Fibroblast of the aortic adventitia (primary cell): Measurements from ENCODE around the gene NUDT17. TPM values are rescaled to one million over a fixed set of nuclear protein-coding genes. Genes with fewer than 3 reads are reported as not detected.

Source experiments
- DNase-seq: peaks from one replicate; pipeline ENCODE4 v3.0.0-alpha.2; 2010; ENCODE audit warnings: low read depth
- H3K4me3 ChIP-seq: 2 replicates; pipeline ENCODE4 v1.5.1; 2011; ENCODE audit warnings: low read depth, mild to moderate bottlenecking, control low read depth, low read length, moderate library complexity
- total RNA-seq: library from RNA; depleted of rRNA; stranded (reverse); fragments of >200 nt; gene quantifications from 2 replicates; pipeline ENCODE4 v1.2.3, GENCODE V29; 2012; ENCODE audit warnings: low replicate concordance
- TF ChIP-seq, protein P1 (sequence below): IDR thresholded peaks from 2 replicates; pipeline ENCODE4 v1.5.1; 2011; ENCODE audit warnings: mild to moderate bottlenecking, low read length, control low read depth, inconsistent platforms; ENCODE audit not compliant: insufficient read depth

NUDT17 gene
- total RNA-seq, 1 donor = 5.2 TPM

DNA sequence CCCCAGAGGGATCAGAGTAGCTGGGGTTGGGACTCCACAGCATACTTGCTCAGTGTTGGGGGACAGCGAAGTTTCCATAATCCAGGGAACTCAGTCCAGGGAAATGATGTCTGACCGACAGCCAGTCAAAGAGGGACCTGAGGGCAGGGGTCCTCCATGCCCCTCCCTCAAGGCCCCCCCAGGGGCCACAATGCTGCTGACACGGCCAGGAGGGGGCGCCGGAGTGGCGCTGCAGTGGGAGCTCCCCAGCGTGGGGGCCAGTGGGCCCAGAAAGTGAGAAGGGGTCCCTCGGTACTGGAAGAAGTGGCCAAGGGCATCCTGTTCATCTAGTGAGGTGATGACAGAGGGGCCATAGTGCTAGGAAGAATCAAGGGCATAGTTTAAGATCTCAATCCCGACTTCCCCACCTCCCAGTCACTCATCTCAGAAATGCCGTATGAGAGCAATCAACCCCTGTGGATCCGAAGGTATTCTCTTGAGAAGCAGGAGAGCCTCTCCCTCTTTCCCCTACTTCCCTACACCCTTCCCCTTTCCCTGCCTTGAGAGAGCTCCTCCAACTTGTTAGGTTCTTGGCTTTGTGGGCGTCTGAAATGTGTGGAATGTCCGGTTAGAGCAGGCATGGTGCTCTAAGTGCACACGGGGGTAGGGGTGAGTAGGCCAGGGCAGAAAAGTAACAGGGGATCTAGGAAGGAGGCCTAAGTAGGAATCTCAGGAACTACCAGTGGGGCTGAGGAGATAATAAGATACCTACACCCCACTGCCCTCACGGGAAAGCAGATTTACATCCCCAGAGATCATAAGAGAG is 4.1 kb downstream of the NUDT17 start:
- TF ChIP-seq, protein P1, sequence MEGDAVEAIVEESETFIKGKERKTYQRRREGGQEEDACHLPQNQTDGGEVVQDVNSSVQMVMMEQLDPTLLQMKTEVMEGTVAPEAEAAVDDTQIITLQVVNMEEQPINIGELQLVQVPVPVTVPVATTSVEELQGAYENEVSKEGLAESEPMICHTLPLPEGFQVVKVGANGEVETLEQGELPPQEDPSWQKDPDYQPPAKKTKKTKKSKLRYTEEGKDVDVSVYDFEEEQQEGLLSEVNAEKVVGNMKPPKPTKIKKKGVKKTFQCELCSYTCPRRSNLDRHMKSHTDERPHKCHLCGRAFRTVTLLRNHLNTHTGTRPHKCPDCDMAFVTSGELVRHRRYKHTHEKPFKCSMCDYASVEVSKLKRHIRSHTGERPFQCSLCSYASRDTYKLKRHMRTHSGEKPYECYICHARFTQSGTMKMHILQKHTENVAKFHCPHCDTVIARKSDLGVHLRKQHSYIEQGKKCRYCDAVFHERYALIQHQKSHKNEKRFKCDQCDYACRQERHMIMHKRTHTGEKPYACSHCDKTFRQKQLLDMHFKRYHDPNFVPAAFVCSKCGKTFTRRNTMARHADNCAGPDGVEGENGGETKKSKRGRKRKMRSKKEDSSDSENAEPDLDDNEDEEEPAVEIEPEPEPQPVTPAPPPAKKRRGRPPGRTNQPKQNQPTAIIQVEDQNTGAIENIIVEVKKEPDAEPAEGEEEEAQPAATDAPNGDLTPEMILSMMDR = peak; percentile 47
- peak; percentile 75 for DNase-seq
- no peak overlapping the region for H3K4me3 ChIP-seq

DNA sequence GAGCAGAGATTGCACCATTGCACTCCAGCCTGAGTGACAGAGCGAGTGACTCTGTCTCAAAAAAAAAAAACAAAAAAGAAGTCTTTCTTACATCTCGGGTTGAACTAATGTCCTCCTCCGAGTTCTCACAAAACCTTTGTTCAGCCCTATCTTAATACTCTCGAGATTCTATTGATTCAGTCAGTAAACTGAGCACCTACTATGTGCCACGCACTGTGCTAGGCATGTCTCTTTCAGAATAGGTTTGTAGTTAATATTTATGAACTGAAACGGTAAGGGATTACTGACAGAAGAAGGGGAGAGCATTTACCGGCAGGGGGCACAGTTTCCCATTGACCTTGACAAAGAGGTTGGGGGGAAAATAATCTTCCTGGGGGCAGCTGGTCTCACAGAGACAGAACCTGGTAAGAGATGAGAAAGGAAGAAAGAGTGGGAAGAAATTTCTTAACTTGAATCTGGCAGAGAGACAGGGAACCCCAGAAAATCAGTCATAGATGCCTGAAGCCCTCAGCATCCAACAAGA is 10.1 kb downstream of the NUDT17 start:
- no peak overlapping the region for H3K4me3 ChIP-seq
- no peak for DNase-seq
- TF ChIP-seq, protein P1 = peak; percentile 23

DNA sequence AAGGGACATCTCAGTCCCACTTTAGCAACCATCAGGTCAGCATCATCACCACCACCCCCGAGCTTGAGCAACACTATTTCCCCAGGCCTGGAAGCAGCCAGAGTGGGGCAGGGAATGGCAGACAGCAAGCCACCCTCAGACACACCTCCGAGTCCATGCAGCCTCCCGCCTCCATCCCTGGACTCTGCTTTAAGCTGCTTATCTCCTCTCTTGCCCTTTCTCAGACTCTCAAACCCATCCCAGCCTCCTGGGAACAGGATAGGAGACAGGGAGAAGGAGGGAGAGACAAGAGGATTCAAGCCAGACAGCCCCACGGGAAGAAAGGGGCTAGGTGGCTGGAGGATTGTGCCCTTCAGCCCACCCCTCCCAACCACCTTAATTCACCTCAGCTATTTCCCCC is 11.7 kb downstream of the NUDT17 start:
- TF ChIP-seq, protein P1 = no peak
- peak overlapping the region; percentile 14 for H3K4me3 ChIP-seq
- DNase-seq = no peak

DNA sequence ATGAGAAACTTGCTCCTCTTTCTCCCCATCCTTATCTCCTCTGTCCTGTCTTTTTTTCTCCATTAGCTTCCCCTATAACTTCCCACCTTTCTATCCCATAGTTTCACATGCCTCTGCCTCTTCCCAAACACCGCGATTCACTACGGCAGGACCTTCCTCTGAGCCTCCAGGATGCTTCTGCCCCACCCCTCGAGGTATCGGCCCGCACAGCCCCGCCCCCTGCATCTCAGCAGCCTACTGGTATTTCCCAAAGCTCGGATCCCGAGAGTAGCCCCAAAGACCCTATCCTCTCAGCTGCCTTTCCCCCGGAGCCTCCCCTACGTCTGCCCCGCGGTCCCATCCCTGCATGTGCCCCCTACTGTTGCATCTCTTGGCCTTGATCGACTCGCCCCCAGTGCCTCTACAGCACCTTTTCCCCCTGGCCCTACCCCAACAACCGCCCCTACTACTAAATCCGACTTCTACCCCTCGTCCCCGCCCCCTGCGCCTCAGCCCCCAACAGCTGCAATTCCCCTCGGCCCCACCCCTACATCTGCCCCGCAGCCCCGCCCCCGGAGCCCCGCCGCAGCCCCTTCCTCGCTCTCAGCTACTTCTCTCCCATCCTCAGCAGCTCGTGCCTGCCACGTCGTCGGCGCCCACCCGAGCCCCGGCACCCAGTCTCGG is 12.9 kb downstream of the NUDT17 start:
- peak overlapping the region; percentile 91 for H3K4me3 ChIP-seq
- DNase-seq = peak; percentile 34
- TF ChIP-seq, protein P1 = peak; percentile 6

DNA sequence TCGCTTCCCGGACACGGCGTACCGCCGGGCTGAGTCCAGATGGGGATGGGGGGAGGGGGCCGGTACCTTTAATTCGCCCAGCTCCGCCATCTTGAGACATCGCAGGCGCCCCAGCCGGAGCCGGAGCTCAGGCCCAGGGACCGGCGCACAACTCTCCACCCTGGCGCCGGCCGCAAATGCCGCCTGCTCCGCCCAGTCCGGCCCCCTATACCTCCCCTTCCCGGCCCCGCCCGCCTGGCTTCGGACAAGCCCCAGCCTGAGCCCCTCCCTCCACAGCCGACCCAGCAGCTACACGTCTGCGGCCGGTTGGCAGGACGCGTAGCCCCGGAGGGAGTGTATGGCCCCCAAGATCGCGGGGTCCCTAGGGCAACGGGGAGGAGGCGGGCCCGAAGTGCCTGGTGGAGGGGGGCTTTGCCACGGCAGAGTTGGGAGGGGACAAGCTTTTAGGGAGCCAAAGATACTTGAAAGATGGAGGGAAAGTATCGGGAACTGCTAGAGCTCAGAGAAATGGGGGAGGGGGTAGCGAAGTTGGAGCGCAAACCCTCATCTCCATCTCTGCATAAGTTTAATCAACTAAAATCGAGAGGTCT is 13.6 kb downstream of the NUDT17 start, which contains the start of gene PIAS3:
Gene PIAS3 (minus strand): TSS at position 181 of the 590 bp plus-strand sequence. CDS start 91 bp downstream, at position 90.
- peak; percentile 90 for DNase-seq

DNA sequence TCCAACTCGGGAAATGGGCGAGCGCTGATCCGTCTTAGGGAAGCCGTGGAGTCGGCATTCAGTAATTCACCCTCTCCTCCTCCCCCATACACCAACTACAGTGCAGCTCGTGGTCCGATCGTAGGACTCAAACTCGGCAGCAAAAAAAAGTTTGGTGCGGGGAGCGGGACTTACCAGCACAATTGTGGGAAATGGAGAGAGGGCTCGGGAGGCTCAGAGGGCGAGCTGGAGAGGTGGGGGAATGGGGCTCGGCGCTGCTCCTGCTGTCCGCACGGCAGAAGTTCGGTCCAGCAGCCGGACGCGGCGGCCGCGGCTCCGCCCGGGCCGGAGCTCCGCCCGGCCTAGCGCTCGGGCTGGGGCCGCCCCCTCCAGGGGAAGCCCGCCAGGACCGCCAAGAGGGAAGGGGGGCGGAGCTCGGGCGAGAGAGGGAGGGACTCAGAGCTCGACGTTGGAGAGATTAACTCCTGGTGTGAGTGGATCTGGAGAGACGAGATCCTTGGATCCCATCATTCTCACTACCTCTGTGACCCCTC is 14.1 kb downstream of the NUDT17 start:
- TF ChIP-seq, protein P1 = peak; percentile 15
- peak; percentile 85 for DNase-seq
- peak overlapping the region; percentile 77 for H3K4me3 ChIP-seq

More for the DNA sequence above, 13.6 kb downstream of the NUDT17 start, which contains the start of gene PIAS3:
- TF ChIP-seq, protein P1 = no peak
- peak within 1 kb of the TSS; percentile 91 for H3K4me3 ChIP-seq
